K562 (cell line): ENCODE results near the gene HELZ2. TPM values are rescaled to one million over a fixed set of nuclear protein-coding genes. Genes with fewer than 3 reads are reported as not detected.
A peak's percentile ranks its signal among the peaks of the same experiment; 100 is the strongest.

Source experiments
- ATF1 ChIP-seq, 2 experiments: fragments of 450-650 bp in 1 of 2; IDR thresholded peaks; 2 replicates each; pipeline ENCODE4 v1.6.1; 2016; ENCODE audit warnings: missing compliant biosample characterization in 1 of 2, missing genetic modification characterization in 1 of 2
- CREBBP ChIP-seq: IDR thresholded peaks from one replicate; pipeline ENCODE4 v1.6.1; 2012; ENCODE audit warnings: low read depth, mild to moderate bottlenecking, control low read depth, inconsistent platforms, low read length
- CXXC5 ChIP-seq: fragments of 250-450 bp; sonication (Bioruptor Pico); IDR thresholded peaks from 2 replicates; pipeline ENCODE4 v1.8.0; 2022; ENCODE audit warnings: inconsistent platforms, mild to moderate bottlenecking, moderate library complexity
- EGR1 ChIP-seq: fragments of 450-650 bp; conservative IDR thresholded peaks from 2 replicates; pipeline ENCODE4 v1.6.1; 2017; ENCODE audit warnings: mild to moderate bottlenecking
- HNRNPL ChIP-seq: fragments of 200-400 bp; formaldehyde crosslinking; IDR thresholded peaks from 2 replicates; pipeline ENCODE4 v1.6.1; 2017; ENCODE audit warnings: low read depth, mild to moderate bottlenecking, low read length
- MAZ ChIP-seq, 2 experiments: fragments of 450-650 bp in 1 of 2; sonication (generic) in 1 of 2; formaldehyde crosslinking; IDR thresholded peaks in 1 of 2; conservative IDR thresholded peaks in 1 of 2; 2 replicates each; pipeline versions ENCODE4 v1.4.0 to v1.5.0; 2020; ENCODE audit warnings: mild to moderate bottlenecking in 1 of 2, missing genetic modification reagents in 1 of 2
- POLR2G ChIP-seq: fragments of 200-400 bp; formaldehyde crosslinking; IDR thresholded peaks from 2 replicates; pipeline ENCODE4 v1.6.1; 2017; ENCODE audit warnings: low read depth, mild to moderate bottlenecking, antibody characterized with exemption, low read length, moderate library complexity
- RFX1 ChIP-seq: fragments of 450-650 bp; IDR thresholded peaks from 2 replicates; pipeline ENCODE4 v1.6.1; 2016; ENCODE audit warnings: mild to moderate bottlenecking, moderate library complexity
- SMARCA4 ChIP-seq: fragments of 450-650 bp; IDR thresholded peaks from 2 replicates; pipeline ENCODE4 v1.6.1; 2016
- ZBTB7A ChIP-seq: IDR thresholded peaks from 2 replicates; pipeline ENCODE4 v1.6.1; 2011; ENCODE audit warnings: low read depth, mild to moderate bottlenecking, low read length, moderate library complexity, borderline replicate concordance; ENCODE audit not compliant: control insufficient read depth
- ZNF354B ChIP-seq: fragments of 250-450 bp; sonication (Bioruptor Pico); IDR thresholded peaks from 2 replicates; pipeline ENCODE4 v1.4.0; 2020
- polyA plus RNA-seq, 8 experiments: library from polyadenylated mRNA; depleted of rRNA in 4 of 8; stranded (reverse) in 5 of 8; unstranded in 3 of 8; fragments of >200 nt; fragmentation: Nextera tagmentation in 2 of 8; fragmentation: Illumina TruSeq in 1 of 8; extraction: Ambion mirVana in 2 of 8; extraction: Trizol in 1 of 8; gene quantifications; 2 replicates each; pipeline versions ENCODE4 v1.2.1 to v1.2.3, GENCODE V29; 2011 to 2014; ENCODE audit warnings: inconsistent platforms in 1 of 8, missing spikeins in 1 of 8
- total RNA-seq, 7 experiments: library from RNA; depleted of rRNA in 6 of 7; stranded (reverse); fragments of >200 nt in 6 of 7; fragmentation: Illumina TruSeq in 2 of 7; extraction: Trizol in 2 of 7; gene quantifications; 2 replicates each; pipeline versions ENCODE4 v1.2.1 to v1.2.3, GENCODE V29; 2011 to 2021; ENCODE audit warnings: low replicate concordance in 1 of 7
- TF ChIP-seq, protein P1 (sequence below): fragments of 250-450 bp; sonication (Bioruptor Pico); IDR thresholded peaks from 2 replicates; pipeline ENCODE4 v1.8.0; 2021; ENCODE audit warnings: moderate library complexity, mild to moderate bottlenecking, inconsistent platforms

The HELZ2 gene
- total and polyA plus RNA-seq, 9 of the 15 experiments (the other 6 are each of a cell fraction or from before 2014, with no cell fraction given): 0.03 to 7.8 (median 2.9) TPM; not detected in 1

DNA sequence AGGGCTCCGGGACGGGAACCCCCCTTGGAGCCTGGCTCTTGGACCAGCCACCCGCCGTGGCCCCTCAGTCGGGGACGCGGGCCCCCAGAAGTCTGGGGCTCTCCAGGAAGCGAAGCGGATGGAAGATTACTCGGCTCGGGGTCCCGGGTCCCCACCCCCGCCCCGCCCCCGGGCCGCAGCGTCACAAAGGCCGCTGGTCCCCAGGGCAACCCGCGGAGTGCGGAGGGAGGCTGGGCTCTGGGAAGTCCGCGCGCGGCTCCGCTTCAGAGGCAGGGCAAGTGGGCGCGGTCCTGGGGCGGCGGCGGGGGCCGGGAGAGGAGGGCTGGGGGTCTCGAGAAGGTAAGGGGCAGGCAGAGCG, 20.1 kb downstream of the HELZ2 start, which contains the start of gene FNDC11 (continued):
- TF ChIP-seq MAZ (CRISPR knock-in tag; conservative IDR thresholded peaks at IDR 0.05 in 1 of 2, IDR thresholded peaks at IDR 0.05 in 1 of 2) (peak in 1 of 2 experiments; percentile 28; a peak in 1 of 4 replicates), ATF1 (CRISPR knock-in tag; IDR thresholded peaks at IDR 0.05) (no peak), ATF1 (tag; IDR thresholded peaks at IDR 0.05) (peak; percentile 32; the same call in 1 of the 2 replicates), HNRNPL (0 out of 2 replicates have a peak, but pooled peaks have one; percentile 37), ZBTB7A (peak; percentile 87; the same call in 1 of the 2 replicates), POLR2G (peak; percentile 9; the same call in 1 of the 2 replicates), SMARCA4 (no peak), ZNF354B (CRISPR knock-in tag) (no peak), CREBBP (no peak), EGR1 (peak; percentile 83), RFX1 (peak; percentile 76; the same call in 1 of the 2 replicates), CXXC5 (CRISPR knock-in tag) (peak; percentile 3)
- TF ChIP-seq, protein P1, sequence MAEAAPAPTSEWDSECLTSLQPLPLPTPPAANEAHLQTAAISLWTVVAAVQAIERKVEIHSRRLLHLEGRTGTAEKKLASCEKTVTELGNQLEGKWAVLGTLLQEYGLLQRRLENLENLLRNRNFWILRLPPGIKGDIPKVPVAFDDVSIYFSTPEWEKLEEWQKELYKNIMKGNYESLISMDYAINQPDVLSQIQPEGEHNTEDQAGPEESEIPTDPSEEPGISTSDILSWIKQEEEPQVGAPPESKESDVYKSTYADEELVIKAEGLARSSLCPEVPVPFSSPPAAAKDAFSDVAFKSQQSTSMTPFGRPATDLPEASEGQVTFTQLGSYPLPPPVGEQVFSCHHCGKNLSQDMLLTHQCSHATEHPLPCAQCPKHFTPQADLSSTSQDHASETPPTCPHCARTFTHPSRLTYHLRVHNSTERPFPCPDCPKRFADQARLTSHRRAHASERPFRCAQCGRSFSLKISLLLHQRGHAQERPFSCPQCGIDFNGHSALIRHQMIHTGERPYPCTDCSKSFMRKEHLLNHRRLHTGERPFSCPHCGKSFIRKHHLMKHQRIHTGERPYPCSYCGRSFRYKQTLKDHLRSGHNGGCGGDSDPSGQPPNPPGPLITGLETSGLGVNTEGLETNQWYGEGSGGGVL (CRISPR knock-in tag): no peak
- TF ChIP-seq, all 486 proteins: peak for 12
